ENCODE data around the gene ATP13A5.

Gene ATP13A5

GRCh38 chr3:193378706-193379105 is at the start of gene ATP13A5:
Gene ATP13A5 (minus strand): TSS chr3:193378753. CDS start chr3:193378725, 28 bp downstream.
- DNase-seq = no peak

- DNase-seq = no peak
Observed at GRCh38 chr3:193418576-193419373, 40.2 kb upstream of the ATP13A5 start.

- no peak for DNase-seq
Observed at GRCh38 chr3:193416629-193417028, 38.1 kb upstream of the ATP13A5 start.

DNA sequence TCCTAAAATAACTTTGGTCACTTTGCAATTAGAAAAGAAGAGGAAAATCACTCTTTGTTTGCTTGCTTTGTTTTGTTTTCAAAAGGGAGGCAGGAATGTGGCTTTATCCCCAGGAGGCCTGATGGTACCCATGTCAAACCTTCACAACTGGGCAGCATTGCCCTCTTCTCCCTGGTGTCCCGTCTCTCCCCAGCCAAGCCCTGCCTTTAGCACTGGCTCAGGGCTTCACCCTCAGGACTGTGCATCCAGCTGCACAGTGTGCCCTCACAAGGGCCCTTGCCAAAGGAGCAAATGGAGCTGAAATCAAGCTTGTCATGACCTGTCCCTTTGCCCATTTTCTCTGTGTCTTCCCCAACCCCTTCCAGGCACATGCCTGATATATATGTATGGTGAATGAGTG is 29.1 kb upstream of the ATP13A5 start:
- no peak for DNase-seq

- DNase-seq = no peak
Observed at GRCh38 chr3:193407112-193407511, 28.6 kb upstream of the ATP13A5 start.

- DNase-seq = no peak
Observed at GRCh38 chr3:193403307-193403706, 24.8 kb upstream of the ATP13A5 start.

- no peak for DNase-seq
Observed at GRCh38 chr3:193400304-193400703, 21.8 kb upstream of the ATP13A5 start.

GRCh38 chr3:193396451-193397244 is 18.1 kb upstream of the ATP13A5 start:
- no peak for DNase-seq

- DNase-seq = no peak
Observed at GRCh38 chr3:193391902-193392301, 13.3 kb upstream of the ATP13A5 start.

DNA sequence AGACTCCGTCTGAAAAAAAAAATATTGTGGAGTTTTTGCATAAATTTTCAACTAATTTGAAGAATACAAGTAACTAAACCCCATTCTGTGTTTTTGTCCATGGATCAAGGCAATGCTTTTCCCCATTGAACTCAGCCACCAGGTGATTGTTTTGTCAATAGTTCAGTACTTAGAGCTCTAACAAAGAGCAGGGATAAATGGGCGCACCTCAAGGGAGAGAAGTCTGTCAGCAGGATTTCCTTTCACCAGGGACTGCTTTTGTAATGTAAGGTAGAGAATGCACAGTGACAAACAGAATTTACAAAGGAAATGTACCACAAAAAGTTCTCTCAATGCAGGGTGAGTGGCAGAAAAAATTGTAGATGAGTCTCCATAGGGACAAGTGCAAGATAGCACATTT is 10.8 kb upstream of the ATP13A5 start:
- no peak for DNase-seq

- DNase-seq = no peak
Observed at GRCh38 chr3:193388361-193388760, 9.8 kb upstream of the ATP13A5 start.

DNA sequence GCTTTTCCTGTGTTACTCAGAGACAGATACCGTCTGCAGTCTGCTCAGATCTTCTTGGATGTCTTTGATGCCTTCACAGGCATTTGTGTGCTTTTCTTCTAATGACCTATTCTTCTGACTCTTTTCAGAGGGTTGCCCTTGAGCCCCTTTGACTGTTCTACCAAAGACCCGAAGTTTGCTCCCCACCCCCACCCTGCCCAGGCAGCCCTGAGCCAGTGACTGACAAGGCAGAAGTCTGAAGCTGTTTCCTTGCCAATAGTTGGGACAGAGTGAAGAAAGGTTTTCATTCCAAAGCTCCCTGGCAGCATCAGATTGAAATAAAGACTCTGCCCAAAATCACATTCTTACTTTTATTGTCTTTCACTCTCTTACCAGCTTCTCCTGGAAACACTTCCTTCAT is 9.0 kb upstream of the ATP13A5 start:
- DNase-seq = no peak

DNA sequence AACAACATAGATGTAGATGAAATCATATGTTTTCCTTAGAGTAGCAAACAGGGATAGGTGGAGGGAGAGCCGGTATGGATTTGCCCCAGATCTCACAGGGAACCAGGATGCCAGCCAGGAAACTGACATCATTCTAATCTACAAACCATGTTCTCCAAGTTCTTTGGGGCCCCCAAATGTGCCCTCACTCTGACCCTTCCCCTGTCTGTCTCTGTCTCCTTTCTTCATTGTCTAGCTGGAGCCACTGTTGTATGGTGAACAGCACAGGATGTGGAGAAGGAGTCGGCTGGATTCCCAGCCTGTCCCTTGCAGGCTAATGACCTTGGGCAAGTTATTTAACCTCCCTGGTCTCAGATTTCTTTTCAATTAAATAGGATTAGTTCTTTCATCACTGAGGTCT is 962 bp downstream of the ATP13A5 start:
- DNase-seq = no peak

DNA sequence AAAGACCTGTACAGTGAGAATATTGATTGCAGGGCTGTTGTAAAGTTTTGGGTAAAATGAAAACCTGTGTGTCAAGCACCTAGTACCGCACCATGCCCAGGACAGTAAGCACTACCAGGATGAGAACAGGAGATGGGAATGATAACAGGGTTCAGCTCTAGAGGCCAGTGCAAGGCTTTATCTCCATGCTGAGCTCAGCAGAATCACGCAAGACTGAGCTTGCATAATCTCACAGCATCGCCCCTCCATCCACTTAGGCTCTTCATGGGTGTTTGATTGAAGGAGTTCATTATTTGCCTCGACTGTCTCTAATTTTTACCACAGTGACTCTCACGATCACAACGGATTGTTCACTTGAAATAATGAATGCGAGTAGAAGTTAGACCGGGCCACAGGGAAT is 2.9 kb downstream of the ATP13A5 start:
- no peak for DNase-seq

DNA sequence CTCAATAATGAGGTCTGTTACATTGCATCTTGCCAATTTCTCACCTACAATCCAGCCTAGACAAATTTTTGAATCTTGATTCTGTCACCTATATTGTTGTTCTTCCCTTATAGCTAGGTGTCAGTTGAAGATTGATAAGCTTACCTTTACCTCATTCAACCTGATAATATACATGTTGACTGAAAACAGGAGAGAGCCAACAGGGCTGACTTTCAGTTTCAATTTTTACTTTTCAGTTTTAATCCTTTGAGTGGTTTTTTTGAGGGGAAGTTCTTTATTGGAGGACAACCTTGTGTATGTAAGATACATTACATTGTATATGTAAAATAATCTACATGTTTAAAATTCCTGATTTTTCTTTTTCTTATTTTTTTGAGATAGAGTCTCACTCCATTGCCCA is 5.8 kb downstream of the ATP13A5 start:
- DNase-seq = no peak

- DNase-seq = no peak
Observed at GRCh38 chr3:193367868-193368267, 10.7 kb downstream of the ATP13A5 start.

DNA sequence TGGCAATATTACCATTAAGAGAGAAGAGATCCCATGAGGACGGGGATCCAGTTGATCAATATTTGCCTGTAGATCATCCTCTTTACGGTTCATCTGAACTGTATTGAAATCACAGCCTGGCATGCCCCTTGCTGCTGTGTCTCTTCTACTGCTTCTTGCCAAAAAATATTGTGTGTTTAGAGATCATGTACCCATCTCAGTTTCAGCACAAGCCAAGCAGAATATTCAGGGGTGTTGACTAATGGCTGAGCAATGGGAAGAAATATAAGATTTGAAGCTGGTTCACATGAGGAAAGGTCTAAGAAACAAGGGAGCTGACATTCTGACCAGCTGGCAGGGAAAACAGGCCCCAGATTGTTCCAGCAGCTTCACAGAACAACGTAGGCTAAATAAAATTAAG is 21.3 kb downstream of the ATP13A5 start:
- DNase-seq = no peak

GRCh38 chr3:193354423-193354822 is 24.1 kb downstream of the ATP13A5 start:
- no peak for DNase-seq

- no peak for DNase-seq
Observed at GRCh38 chr3:193350744-193351143, 27.8 kb downstream of the ATP13A5 start.

DNA sequence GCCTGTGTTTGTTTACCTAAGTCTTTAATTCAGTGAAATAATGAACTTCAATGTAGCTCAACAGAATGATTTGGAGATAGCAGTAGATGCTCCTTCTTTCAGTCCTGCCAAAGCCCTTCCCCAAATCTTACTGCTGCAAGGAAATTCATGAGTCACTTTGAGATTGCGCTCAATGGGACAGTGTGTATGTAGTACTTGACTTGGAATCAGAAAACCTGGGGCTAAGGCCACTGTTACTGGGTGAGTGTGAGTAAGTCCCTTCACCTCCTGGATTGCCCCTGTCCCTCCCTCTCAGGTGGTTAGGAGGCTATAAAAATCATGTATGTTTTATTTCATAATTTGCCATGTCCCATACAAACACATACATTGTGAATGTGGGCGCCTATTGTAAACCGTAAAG is 29.9 kb downstream of the ATP13A5 start:
- no peak for DNase-seq

DNA sequence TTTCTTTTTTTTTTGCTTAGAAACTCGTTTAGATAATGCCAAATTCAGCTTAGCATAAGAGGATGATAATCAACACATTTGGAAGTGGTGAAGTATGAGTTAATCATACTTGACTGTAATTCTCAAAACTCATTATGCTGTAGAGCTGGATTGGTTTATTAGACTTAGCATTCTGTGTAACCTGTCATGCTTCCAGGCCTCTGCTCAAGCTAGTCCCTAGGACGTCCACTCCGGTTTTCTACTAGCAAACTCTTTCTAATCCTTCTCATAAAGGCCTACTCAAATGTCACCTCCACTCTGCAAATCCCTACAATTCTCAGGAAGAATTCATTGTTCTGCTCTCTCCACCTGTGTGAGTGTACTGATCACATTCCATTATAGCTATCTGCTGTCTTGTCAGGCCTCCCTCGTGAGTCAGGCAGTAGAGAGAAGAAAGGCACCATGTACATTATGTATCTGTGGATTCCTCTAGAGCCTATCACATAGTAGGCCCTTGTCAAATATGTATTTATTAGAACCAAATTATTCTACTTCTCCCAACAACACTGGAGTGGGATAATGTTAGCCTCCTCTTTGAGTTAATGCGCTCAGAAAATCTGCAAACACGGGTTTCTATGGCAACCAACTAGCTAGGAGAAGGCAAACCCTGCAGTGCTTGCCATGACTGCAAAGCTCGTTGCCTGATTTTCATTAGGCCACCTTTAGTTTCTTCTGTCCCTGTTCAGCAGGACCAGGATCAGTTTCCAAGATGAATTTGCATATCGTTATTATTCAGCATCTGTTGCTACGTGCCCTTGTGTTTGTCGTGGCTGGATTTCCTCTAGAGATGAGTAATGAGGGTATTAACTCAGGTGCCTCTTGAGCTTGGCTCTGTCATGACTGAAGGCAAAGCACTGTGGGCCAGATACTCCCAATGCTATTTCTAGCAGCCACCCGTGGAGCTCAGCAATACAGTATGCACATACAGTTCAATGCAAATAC is 30.7 kb downstream of the ATP13A5 start:
- DNase-seq = peak; percentile 47 to 84

- DNase-seq = no peak
Observed at GRCh38 chr3:193346259-193346658, 32.3 kb downstream of the ATP13A5 start.

GRCh38 chr3:193345431-193345830 is 33.1 kb downstream of the ATP13A5 start:
- no peak for DNase-seq

Measured in NCI-H187 (cell line).